Activated naive CD8-positive, alpha-beta T cell treated with anti-CD3 and anti-CD28 coated beads, Interleukin-2, amount 10 ng/mL, durations not matched to agents 7 days and 5 days (primary cell): ENCODE results near the gene CSNK1G3. TPM values are rescaled to one million over a fixed set of nuclear protein-coding genes. Genes with fewer than 3 reads are reported as not detected.
"Not testable (repeated sequence)": the region's sequence is repeated elsewhere in the genome, so short reads cannot be mapped to it uniquely, and the experiment has no call there.

Experiments
- ATAC-seq: fragments of 150-1000 bp; cut with Tn5 transposase; one replicate; pipeline ENCODE4 v1.10.0; 2021; ENCODE audit warnings: low read depth, moderate library complexity
- POLR2A ChIA-PET: fragments of 350-600 bp; sonication (Branson Sonifier 250); formaldehyde crosslinking; loops from one replicate; lab custom pipeline; 2021; ENCODE audit warnings: antibody characterized with exemption; lab: Charles Lee
- DNase-seq: peaks from one replicate; pipeline ENCODE4 v3.0.0; 2021
- H3K27ac Mint-ChIP-seq: one replicate; pipeline ENCODE4 v1.8.0; 2022; ENCODE audit warnings: mild to moderate bottlenecking, mixed read lengths
- H3K27me3 Mint-ChIP-seq: one replicate; pipeline ENCODE4 v1.8.0; 2022; ENCODE audit warnings: mild to moderate bottlenecking, moderate library complexity, mixed read lengths
- H3K36me3 Mint-ChIP-seq: one replicate; pipeline ENCODE4 v1.8.0; 2021; ENCODE audit warnings: mild to moderate bottlenecking, mixed read lengths
- H3K4me1 Mint-ChIP-seq: one replicate; pipeline ENCODE4 v1.8.0; 2021; ENCODE audit warnings: mixed read lengths
- H3K4me3 Mint-ChIP-seq: one replicate; pipeline ENCODE4 v1.8.0; 2022; ENCODE audit warnings: mild to moderate bottlenecking, moderate library complexity, mixed read lengths
- H3K9me3 Mint-ChIP-seq: one replicate; pipeline ENCODE4 v1.8.0; 2021; ENCODE audit warnings: mixed read lengths
- total RNA-seq, 2 experiments: library from RNA; stranded (reverse); gene quantifications; one replicate each; pipeline ENCODE4 v1.2.3, GENCODE V29; 2021

The CSNK1G3 gene
- total RNA-seq, 2 experiments from 2014 or later, result 53.4 to 60.3 TPM

- POLR2A ChIA-PET, result no interaction called here
- peaks cover 15% of the 10 kb centered on the region for H3K36me3 Mint-ChIP-seq
- no peak overlapping the region for H3K27ac Mint-ChIP-seq
- H3K4me3 Mint-ChIP-seq, result no peak overlapping the region
- no peaks in the 10 kb centered on the region for H3K27me3 Mint-ChIP-seq
- H3K9me3 Mint-ChIP-seq, result no peaks in the 10 kb centered on the region
- no peak for ATAC-seq
- no peak for DNase-seq
- H3K4me1 Mint-ChIP-seq, result no peaks in the 10 kb centered on the region
These were observed 89.6 kb downstream of the CSNK1G3 start for GRCh38 chr5:123601610-123602009.

DNA sequence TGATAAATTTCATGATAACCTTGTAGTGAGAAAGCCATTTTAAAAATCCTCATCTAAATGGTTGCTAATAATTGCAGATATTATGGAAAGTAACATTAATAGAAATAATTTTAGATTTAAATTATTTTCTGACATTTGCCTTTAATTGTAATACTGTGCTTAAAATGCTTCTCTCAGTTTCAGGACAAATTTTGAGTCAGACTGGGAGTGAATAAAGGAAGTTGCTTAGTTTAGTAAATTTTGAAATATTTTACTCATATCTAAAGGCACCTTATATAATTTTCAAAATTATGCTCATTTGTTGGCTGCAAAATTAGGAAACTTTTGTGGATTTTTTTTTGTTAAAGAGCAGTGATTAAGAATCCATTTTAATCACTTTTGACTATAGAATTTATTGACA, 93.8 kb downstream of the CSNK1G3 start:
- peaks cover 18% of the 10 kb centered on the region for H3K36me3 Mint-ChIP-seq
- H3K4me3 Mint-ChIP-seq, result no peak overlapping the region
- DNase-seq (no peak), ATAC-seq (no peak)
- no peaks in the 10 kb centered on the region for H3K9me3 Mint-ChIP-seq
- H3K27ac Mint-ChIP-seq, result no peak overlapping the region
- H3K4me1 Mint-ChIP-seq, result peaks cover 10% of the 10 kb centered on the region
- H3K27me3 Mint-ChIP-seq, result no peaks in the 10 kb centered on the region
- POLR2A ChIA-PET, result no interaction called here

DNA sequence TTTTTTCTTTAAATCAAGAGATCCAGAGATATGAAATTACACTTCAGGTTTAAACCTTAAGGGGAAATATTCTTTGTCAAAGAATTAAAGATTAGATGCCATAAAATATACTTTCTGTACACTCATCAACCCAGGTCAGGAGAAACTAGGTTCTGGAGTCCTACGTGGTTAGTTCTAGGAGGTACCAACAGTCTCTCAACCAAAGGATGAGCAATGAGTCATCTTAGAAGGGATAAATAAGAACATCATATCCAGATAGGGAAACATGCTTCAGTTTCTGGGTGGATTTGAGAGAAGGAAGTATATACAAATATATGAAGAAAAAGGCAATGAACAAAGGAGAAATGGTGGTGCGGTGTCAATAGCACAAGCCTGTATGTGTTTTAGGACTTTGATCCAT, 98.2 kb downstream of the CSNK1G3 start:
- Mint-ChIP-seq H3K9me3 (no peaks in the 10 kb centered on the region), H3K36me3 (peaks cover 10% of the 10 kb centered on the region), H3K27ac (no peak overlapping the region), H3K4me3 (no peak overlapping the region), H3K27me3 (no peaks in the 10 kb centered on the region), H3K4me1 (peaks cover 10% of the 10 kb centered on the region)
- POLR2A ChIA-PET, result interaction anchor here (1.2 kb wide), 1 partner anchor 187 kb away, joined by 8 read pairs; the partner anchor contains the start of gene CEP120
- ATAC-seq (no peak), DNase-seq (no peak)

- peaks cover 10% of the 10 kb centered on the region for H3K36me3 Mint-ChIP-seq
- POLR2A ChIA-PET, result interaction anchor here (1.2 kb wide), 1 partner anchor 188 kb away, joined by 8 read pairs; the partner anchor contains the start of gene CEP120
- ATAC-seq (no peak), DNase-seq (no peak)
- no peak overlapping the region for H3K27ac Mint-ChIP-seq
- H3K4me1 Mint-ChIP-seq, result peaks cover 10% of the 10 kb centered on the region
- H3K4me3 Mint-ChIP-seq, result no peak overlapping the region
- H3K27me3 Mint-ChIP-seq, result no peaks in the 10 kb centered on the region
- no peaks in the 10 kb centered on the region for H3K9me3 Mint-ChIP-seq
These were observed 98.9 kb downstream of the CSNK1G3 start for GRCh38 chr5:123610665-123611405.

GRCh38 chr5:123611406-123611709, 99.4 kb downstream of the CSNK1G3 start:
- POLR2A ChIA-PET, result interaction anchor here (1.2 kb wide), 1 partner anchor 188 kb away, joined by 8 read pairs; the partner anchor contains the start of gene CEP120
- no peak overlapping the region for H3K4me3 Mint-ChIP-seq
- H3K9me3 Mint-ChIP-seq, result no peaks in the 10 kb centered on the region
- DNase-seq (no peak), ATAC-seq (no peak)
- H3K27me3 Mint-ChIP-seq, result no peaks in the 10 kb centered on the region
- no peak overlapping the region for H3K27ac Mint-ChIP-seq
- H3K4me1 Mint-ChIP-seq, result peaks cover 10% of the 10 kb centered on the region
- peaks cover 10% of the 10 kb centered on the region for H3K36me3 Mint-ChIP-seq

- POLR2A ChIA-PET, result no interaction called here
- Mint-ChIP-seq H3K27me3 (no peaks in the 10 kb centered on the region), H3K36me3 (peaks cover 16% of the 10 kb centered on the region), H3K9me3 (no peaks in the 10 kb centered on the region), H3K4me1 (no peaks in the 10 kb centered on the region), H3K27ac (no peak overlapping the region), H3K4me3 (no peak overlapping the region)
- ATAC-seq, result no peak
- DNase-seq, result no peak
These were observed 105.6 kb downstream of the CSNK1G3 start for GRCh38 chr5:123617561-123617960.

- Mint-ChIP-seq H3K4me1 (no peaks in the 10 kb centered on the region), H3K4me3 (no peak overlapping the region), H3K27ac (no peak overlapping the region), H3K27me3 (no peaks in the 10 kb centered on the region), H3K36me3 (no peaks in the 10 kb centered on the region), H3K9me3 (peaks cover 24% of the 10 kb centered on the region)
- DNase-seq (no peak), ATAC-seq (no peak)
- POLR2A ChIA-PET, result no interaction called here
These were observed 114.1 kb downstream of the CSNK1G3 start for GRCh38 chr5:123626051-123626450.

DNA sequence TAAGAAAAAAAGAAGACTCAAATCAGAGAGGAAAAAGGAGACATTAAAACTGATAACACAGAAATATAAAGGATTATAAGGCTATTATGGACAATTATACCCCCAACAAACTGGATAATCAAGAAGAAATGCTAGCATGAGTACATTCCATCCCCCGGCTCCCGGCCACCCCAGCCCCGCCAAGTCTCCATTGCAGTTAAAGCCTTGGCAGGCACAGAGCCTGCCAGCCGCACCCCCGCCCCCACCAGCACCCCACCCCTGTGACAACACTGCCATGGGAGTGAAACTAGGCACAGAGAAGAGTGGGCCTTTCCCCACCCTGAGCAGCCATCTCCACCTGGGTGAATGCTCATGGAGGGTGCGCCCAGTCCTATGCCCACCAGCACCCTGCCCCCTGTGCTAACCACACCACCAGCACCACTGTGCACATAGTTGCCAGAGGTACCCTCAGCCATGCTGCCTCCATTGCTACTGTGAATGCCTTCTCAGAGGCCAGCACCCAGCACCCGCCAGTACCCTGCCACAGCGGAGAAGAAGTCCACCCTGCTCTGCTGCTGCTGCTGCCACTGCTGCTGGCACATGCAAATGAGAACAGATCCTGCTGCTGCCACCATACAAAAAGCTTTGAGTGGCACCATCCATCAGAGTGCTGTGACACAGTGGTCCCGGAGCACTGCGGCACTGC, 117.0 kb downstream of the CSNK1G3 start:
- no peak for ATAC-seq

DNA sequence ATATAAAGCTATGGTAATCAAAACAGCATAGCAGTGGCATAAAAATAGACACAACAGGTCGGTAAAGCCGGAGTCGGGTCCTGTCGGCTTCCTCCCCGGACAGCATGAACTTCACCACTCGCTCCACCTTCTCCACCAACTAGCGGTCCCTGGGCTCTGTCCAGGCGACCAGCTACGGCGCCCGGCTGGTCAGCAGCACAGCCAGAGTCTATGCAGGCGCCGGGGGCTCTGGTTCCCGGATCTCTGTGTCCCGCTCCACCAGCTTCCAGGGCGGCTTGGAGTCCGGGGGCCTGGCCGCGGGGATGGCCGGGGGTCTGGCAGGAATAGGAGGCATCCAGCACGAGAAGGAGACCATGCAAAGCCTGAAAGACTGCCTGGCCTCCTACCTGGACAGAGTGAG, 124.0 kb downstream of the CSNK1G3 start:
- H3K36me3 Mint-ChIP-seq, result no peaks in the 10 kb centered on the region
- H3K4me3 Mint-ChIP-seq, result no peak overlapping the region
- POLR2A ChIA-PET, result no interaction called here
- H3K9me3 Mint-ChIP-seq, result peaks cover 10% of the 10 kb centered on the region
- ATAC-seq (no peak), DNase-seq (no peak)
- no peak overlapping the region for H3K27ac Mint-ChIP-seq
- peaks cover 11% of the 10 kb centered on the region for H3K27me3 Mint-ChIP-seq
- H3K4me1 Mint-ChIP-seq, result no peaks in the 10 kb centered on the region

More for the DNA sequence above, 117.0 kb downstream of the CSNK1G3 start:
- DNase-seq, result no peak
- Mint-ChIP-seq H3K27me3 (peaks cover 6% of the 10 kb centered on the region), H3K4me3 (no peak overlapping the region), H3K36me3 (no peaks in the 10 kb centered on the region), H3K27ac (no peak overlapping the region), H3K9me3 (peaks cover 21% of the 10 kb centered on the region), H3K4me1 (no peaks in the 10 kb centered on the region)
- POLR2A ChIA-PET, result no interaction called here

- DNase-seq, H3K27ac Mint-ChIP-seq, H3K9me3 Mint-ChIP-seq, POLR2A ChIA-PET, H3K4me3 Mint-ChIP-seq, H3K4me1 Mint-ChIP-seq, ATAC-seq, H3K36me3 Mint-ChIP-seq: not testable (repeated sequence)
- H3K27me3 Mint-ChIP-seq, result peaks cover 14% of the 10 kb centered on the region
These were observed 125.1 kb downstream of the CSNK1G3 start for GRCh38 chr5:123637028-123637427.

- ATAC-seq (no peak), DNase-seq (no peak)
- Mint-ChIP-seq H3K27ac (no peak overlapping the region), H3K4me3 (no peak overlapping the region), H3K36me3 (no peaks in the 10 kb centered on the region), H3K9me3 (peaks cover 6% of the 10 kb centered on the region), H3K4me1 (no peaks in the 10 kb centered on the region), H3K27me3 (peaks cover 16% of the 10 kb centered on the region)
- POLR2A ChIA-PET, result no interaction called here
These were observed 127.3 kb downstream of the CSNK1G3 start for GRCh38 chr5:123639244-123639643.

GRCh38 chr5:123645024-123645603, 133.1 kb downstream of the CSNK1G3 start:
- Mint-ChIP-seq H3K4me3 (no peak overlapping the region), H3K36me3 (no peaks in the 10 kb centered on the region), H3K9me3 (no peaks in the 10 kb centered on the region), H3K4me1 (no peaks in the 10 kb centered on the region), H3K27me3 (peaks cover 16% of the 10 kb centered on the region), H3K27ac (no peak overlapping the region)
- ATAC-seq (no peak), DNase-seq (no peak)
- POLR2A ChIA-PET, result no interaction called here

DNA sequence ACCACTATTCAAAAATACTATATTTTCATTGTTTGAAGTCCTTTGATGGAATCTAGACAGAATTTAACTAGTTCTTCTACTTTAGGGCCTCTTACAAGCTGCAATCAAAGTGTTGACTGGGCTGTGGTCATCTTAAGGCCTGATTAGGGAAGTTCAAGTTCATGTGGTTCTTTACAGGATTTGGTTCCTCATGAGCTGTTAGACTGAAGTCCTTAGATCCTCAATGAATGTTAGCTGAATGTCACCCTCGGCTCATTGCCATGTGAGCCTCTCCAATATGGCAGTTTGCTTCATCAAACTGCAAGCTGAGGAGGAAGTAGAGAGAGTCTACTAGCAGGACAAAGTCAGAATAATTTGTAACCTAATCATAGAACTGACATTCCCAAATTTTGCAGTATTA, 135.1 kb downstream of the CSNK1G3 start:
- Mint-ChIP-seq H3K9me3 (no peaks in the 10 kb centered on the region), H3K4me3 (no peak overlapping the region), H3K27me3 (peaks cover 4% of the 10 kb centered on the region), H3K36me3 (no peaks in the 10 kb centered on the region), H3K4me1 (no peaks in the 10 kb centered on the region), H3K27ac (no peak overlapping the region)
- DNase-seq (no peak), ATAC-seq (no peak)
- POLR2A ChIA-PET, result no interaction called here

GRCh38 chr5:123651234-123651633, 139.3 kb downstream of the CSNK1G3 start:
- no peaks in the 10 kb centered on the region for H3K9me3 Mint-ChIP-seq
- POLR2A ChIA-PET, result no interaction called here
- no peak for ATAC-seq
- H3K36me3 Mint-ChIP-seq, result no peaks in the 10 kb centered on the region
- no peak overlapping the region for H3K27ac Mint-ChIP-seq
- H3K27me3 Mint-ChIP-seq, result peaks cover 2% of the 10 kb centered on the region
- no peak for DNase-seq
- no peak overlapping the region for H3K4me3 Mint-ChIP-seq
- no peaks in the 10 kb centered on the region for H3K4me1 Mint-ChIP-seq
